Stimulated activated naive CD8-positive, alpha-beta T cell treated with anti-CD3 and anti-CD28 coated beads, Interleukin-15, amount 100 ng/mL, for 72 hours (primary cell): ENCODE results near the gene GAK.
"Not testable (repeated sequence)": the region's sequence is repeated elsewhere in the genome, so short reads cannot be mapped to it uniquely, and the experiment has no call there.

ENCODE experiments used
- ATAC-seq: fragments of 150-1000 bp; cut with Tn5 transposase; 2 replicates; pipeline ENCODE4 v1.10.0; 2021; ENCODE audit warnings: mild to moderate bottlenecking, moderate library complexity
- DNase-seq, 2 donors: peaks; one replicate each; pipeline ENCODE4 v3.0.0; 2021 to 2022
- H3K27ac Mint-ChIP-seq, 2 donors: one replicate each; pipeline ENCODE4 v1.8.0; 2022; ENCODE audit warnings: mild to moderate bottlenecking in 2 of 2, mixed read lengths in 2 of 2, moderate library complexity in 2 of 2
- H3K27me3 Mint-ChIP-seq: one replicate; pipeline ENCODE4 v1.8.0; 2022; ENCODE audit warnings: mixed read lengths
- H3K4me1 Mint-ChIP-seq: one replicate; pipeline ENCODE4 v1.8.0; 2022; ENCODE audit warnings: mild to moderate bottlenecking, mixed read lengths
- H3K4me3 Mint-ChIP-seq, 2 donors: one replicate each; pipeline ENCODE4 v1.8.0; 2022; ENCODE audit warnings: mild to moderate bottlenecking in 2 of 2, mixed read lengths in 2 of 2, moderate library complexity in 1 of 2
- H3K9me3 Mint-ChIP-seq, 2 donors: one replicate each; pipeline ENCODE4 v1.8.0; 2022; ENCODE audit warnings: mixed read lengths in 2 of 2

The GAK gene

GRCh38 chr4:926538-926937 is 5.6 kb downstream of the GAK start:
- peak overlapping the region in 1 of 2 donors; percentile 47 for H3K4me3 Mint-ChIP-seq
- no peak for DNase-seq
- H3K4me1 Mint-ChIP-seq: peaks cover 82% of the 10 kb centered on the region
- H3K9me3 Mint-ChIP-seq: no peaks in the 10 kb centered on the region
- H3K27me3 Mint-ChIP-seq: no peaks in the 10 kb centered on the region
- no peak overlapping the region for H3K27ac Mint-ChIP-seq
- ATAC-seq: no peak

DNA sequence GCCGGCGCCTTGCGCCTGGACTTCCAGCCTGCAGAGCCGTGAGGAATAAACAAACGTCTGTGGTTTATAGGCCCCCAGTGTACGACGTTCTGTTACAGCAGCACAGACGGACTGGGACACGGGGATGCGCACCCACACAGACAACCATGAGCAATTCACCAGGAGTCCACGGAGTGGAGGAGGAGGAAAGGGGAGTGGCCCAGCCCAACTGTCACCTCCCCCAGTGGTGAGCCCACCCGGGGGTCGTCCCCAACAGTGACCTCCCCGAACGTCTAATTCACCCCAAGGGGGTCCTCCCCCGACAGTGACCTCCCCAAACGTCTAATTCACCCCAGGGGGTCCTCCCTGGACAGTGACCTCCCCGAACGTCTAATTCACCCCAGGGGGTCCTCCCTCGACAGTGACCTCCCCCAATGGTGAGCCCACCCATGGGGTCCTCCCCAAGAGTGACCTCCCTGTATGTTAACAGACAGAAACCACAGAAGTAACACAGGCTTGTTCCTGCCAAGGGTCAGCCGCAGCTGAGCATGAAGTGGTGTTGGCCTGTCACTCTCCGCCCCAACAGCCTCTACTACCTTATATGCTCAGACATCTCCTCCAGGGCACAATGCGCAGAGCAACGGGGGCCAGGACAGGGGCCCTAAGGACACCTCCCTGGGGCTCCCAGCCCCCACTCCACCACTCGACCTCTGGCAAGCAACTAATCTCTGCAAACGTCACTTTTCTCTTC is 6.2 kb downstream of the GAK start:
- H3K27ac Mint-ChIP-seq: peak overlapping the region in 1 of 2 donors; percentile 68
- H3K4me3 Mint-ChIP-seq: peak overlapping the region; percentile 36 to 67
- no peak for ATAC-seq

GRCh38 chr4:925171-925570 is 6.9 kb downstream of the GAK start:
- DNase-seq: no peak
- peak overlapping the region; percentile 67 to 80 for H3K4me3 Mint-ChIP-seq
- H3K27ac Mint-ChIP-seq: peak overlapping the region in 1 of 2 donors; percentile 74
- H3K4me1 Mint-ChIP-seq: peaks cover 77% of the 10 kb centered on the region
- no peaks in the 10 kb centered on the region for H3K9me3 Mint-ChIP-seq
- H3K27me3 Mint-ChIP-seq: no peaks in the 10 kb centered on the region
- no peak for ATAC-seq

More for the DNA sequence above, 6.2 kb downstream of the GAK start:
- no peaks in the 10 kb centered on the region for H3K9me3 Mint-ChIP-seq
- peak in 1 of 2 donors; percentile 6 for DNase-seq
- peaks cover 82% of the 10 kb centered on the region for H3K4me1 Mint-ChIP-seq
- H3K27me3 Mint-ChIP-seq: no peaks in the 10 kb centered on the region

DNA sequence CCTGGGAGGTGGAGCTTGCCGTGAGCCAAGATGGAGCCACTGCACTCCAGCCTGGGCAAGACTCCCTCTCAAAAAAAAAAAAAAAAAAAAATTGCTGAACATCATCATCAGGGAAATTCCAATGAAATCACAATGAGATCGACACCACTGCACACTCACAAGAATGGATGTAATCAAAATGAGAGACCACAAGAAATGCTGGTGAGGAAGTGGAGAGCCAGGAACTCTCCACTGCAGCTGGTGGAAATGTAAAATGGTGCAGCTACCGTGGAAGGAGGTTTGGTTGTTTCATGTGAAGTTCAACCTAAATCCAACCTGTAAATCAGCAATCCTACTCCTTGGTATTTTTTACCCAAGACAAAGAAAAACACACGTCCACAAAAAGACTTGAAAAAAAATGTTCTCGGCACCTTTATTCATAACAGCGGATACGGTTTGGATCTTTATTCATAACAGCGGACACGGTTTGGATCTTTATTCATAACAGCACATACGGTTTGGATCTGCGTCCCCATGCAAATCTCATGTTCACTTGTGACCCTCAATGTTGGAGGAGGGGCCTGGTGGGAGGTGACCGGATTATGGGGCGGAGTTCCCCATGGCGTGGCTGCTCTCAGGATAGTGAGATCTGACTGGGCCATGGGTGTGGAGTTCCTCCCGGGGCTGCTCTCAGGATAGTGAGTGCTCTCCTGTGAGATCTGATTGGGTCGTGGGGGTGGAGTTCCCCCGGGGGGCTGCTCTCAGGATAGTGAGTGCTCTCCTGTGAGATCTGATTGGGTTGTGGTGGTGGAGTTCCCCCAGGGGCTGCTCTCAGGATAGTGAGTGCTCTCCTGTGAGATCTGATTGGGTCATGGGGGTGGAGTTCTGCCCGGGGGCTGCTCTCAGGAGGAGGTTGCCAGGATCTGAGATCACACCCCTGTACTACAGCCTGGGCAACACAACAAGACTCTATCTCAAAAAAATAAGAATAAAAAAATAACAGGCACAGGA is 7.7 kb downstream of the GAK start:
- H3K4me3 Mint-ChIP-seq: peak overlapping the region; percentile 67 to 80
- H3K9me3 Mint-ChIP-seq: peaks cover 0 to 3% of the 10 kb centered on the region in 2 donors
- peak; percentile 23 to 67 for DNase-seq
- H3K4me1 Mint-ChIP-seq: peaks cover 80% of the 10 kb centered on the region
- H3K27ac Mint-ChIP-seq: peak overlapping the region; percentile 74 to 92
- ATAC-seq: peak; percentile 85
- H3K27me3 Mint-ChIP-seq: no peaks in the 10 kb centered on the region

DNA sequence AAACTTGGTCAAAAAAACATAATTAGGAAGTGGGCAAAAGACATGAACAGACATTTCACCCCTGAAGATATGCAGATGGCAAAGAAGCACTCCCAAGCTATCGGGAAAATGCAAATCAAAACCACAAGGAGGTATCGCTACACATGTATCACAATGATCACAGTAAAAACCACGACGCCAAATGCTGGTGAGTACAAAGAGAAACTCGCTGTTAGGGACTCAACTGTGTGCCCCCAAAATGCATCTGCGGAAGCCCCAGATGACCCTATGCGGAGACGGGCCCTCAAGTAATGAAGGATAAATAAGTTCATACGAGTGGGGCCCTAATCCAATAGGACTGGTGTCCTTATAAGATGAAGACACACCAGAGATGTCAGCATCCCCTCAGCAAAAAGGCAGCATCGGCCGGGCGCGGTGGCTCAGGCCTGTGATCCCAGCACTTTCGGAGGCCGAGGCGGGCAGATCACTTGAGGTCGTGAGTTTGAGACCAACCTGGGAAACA is 10.2 kb downstream of the GAK start:
- no peaks in the 10 kb centered on the region for H3K27me3 Mint-ChIP-seq
- ATAC-seq: peak; percentile 61
- H3K4me1 Mint-ChIP-seq: peaks cover 78% of the 10 kb centered on the region
- DNase-seq: peak in 1 of 2 donors; percentile 46
- H3K9me3 Mint-ChIP-seq: peaks cover 13 to 17% of the 10 kb centered on the region in 2 donors
- H3K4me3 Mint-ChIP-seq: peak overlapping the region; percentile 56 to 65
- H3K27ac Mint-ChIP-seq: peak overlapping the region; percentile 4 to 59

- Mint-ChIP-seq H3K9me3 (peaks cover 13 to 17% of the 10 kb centered on the region in 2 donors), H3K4me1 (peaks cover 79% of the 10 kb centered on the region)
- H3K4me3 Mint-ChIP-seq, ATAC-seq, DNase-seq, H3K27me3 Mint-ChIP-seq, H3K27ac Mint-ChIP-seq: not testable (repeated sequence)
Measured at GRCh38 chr4:919004-919680, 13.0 kb downstream of the GAK start.

DNA sequence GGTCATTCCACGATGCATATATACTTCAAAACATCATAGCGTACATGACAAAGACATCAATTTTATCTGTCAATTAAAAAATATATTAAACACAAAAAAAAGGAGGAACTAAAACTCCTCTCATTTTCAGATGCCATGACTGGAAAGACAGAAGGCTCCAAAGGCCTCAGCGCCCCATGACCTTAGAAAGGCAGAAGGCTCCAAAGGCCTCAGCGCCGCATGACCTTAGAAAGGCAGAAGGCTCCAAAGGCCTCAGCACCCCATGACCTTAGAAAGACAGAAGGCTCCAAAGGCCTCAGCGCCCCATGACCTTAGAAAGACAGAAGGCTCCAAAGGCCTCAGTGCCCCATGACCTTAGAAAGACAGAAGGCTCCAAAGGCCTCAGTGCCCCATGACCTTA is 13.5 kb downstream of the GAK start:
- not testable (repeated sequence) for H3K27me3 Mint-ChIP-seq, DNase-seq, H3K27ac Mint-ChIP-seq, ATAC-seq, H3K4me3 Mint-ChIP-seq
- peaks cover 13 to 17% of the 10 kb centered on the region in 2 donors for H3K9me3 Mint-ChIP-seq
- peaks cover 74% of the 10 kb centered on the region for H3K4me1 Mint-ChIP-seq

DNA sequence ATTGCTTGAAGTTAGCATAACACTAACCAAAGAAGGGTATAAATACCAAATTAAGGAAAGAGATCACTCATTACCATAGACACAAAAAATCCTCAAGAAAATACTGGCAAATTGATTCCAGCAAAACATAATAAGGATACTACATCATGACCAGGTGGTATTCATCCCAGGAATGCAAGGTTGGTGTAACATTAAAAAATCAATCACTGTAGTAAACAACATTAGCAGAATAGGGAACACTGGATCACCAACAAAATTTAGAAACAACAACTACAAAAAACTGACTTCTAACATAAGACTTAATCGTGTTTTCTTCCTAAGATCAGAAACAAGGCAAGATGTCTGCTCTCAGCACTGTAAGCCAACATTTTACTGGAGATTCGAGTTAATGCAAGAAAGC is 14.1 kb downstream of the GAK start:
- no peaks in the 10 kb centered on the region for H3K27me3 Mint-ChIP-seq
- H3K4me3 Mint-ChIP-seq: no peak overlapping the region
- DNase-seq (no peak), ATAC-seq (no peak)
- peak overlapping the region in 1 of 2 donors; percentile 14 for H3K27ac Mint-ChIP-seq
- peaks cover 68% of the 10 kb centered on the region for H3K4me1 Mint-ChIP-seq
- peaks cover 13 to 17% of the 10 kb centered on the region in 2 donors for H3K9me3 Mint-ChIP-seq

- DNase-seq: no peak
- no peak overlapping the region for H3K4me3 Mint-ChIP-seq
Measured at GRCh38 chr4:917466-917865, 14.7 kb downstream of the GAK start.

GRCh38 chr4:915595-915994 is 16.5 kb downstream of the GAK start:
- no peaks in the 10 kb centered on the region for H3K27me3 Mint-ChIP-seq
- peaks cover 48% of the 10 kb centered on the region for H3K4me1 Mint-ChIP-seq
- DNase-seq (no peak), ATAC-seq (peak; percentile 59)
- peak overlapping the region; percentile 5 to 64 for H3K27ac Mint-ChIP-seq
- H3K9me3 Mint-ChIP-seq: peaks cover 13 to 17% of the 10 kb centered on the region in 2 donors
- peak overlapping the region; percentile 66 to 74 for H3K4me3 Mint-ChIP-seq

More at GRCh38 chr4:917466-917865, 14.7 kb downstream of the GAK start:
- peaks cover 63% of the 10 kb centered on the region for H3K4me1 Mint-ChIP-seq
- H3K27me3 Mint-ChIP-seq: no peaks in the 10 kb centered on the region
- ATAC-seq: no peak
- H3K9me3 Mint-ChIP-seq: peaks cover 13 to 17% of the 10 kb centered on the region in 2 donors
- no peak overlapping the region for H3K27ac Mint-ChIP-seq

DNA sequence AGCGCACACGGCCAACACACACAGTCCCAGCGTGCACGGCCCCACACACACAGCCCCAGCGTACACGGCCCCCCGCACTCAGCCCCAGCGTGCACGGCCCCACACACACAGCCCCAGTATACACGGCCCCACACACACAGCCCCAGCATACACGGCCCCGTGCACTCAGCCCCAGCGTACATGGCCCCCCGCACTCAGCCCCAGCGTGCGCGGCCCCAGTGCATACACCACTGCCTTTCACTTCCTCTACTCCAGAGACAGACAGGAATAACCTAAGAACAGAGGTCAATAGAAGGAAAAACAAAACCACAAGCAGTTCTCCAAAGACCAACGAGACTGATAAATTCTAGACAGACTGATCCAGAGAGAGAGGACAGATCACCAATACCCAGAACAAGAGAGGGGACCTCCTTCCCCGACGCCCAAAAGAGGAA is 17.1 kb downstream of the GAK start:
- no peak for DNase-seq
- Mint-ChIP-seq H3K9me3 (peaks cover 13 to 17% of the 10 kb centered on the region in 2 donors), H3K27ac (peak overlapping the region in 1 of 2 donors; percentile 65), H3K27me3 (no peaks in the 10 kb centered on the region), H3K4me3 (peak overlapping the region; percentile 66 to 74), H3K4me1 (peaks cover 44% of the 10 kb centered on the region)
- ATAC-seq: peak; percentile 73

GRCh38 chr4:914531-914930 is 17.6 kb downstream of the GAK start:
- ATAC-seq (peak; percentile 55), DNase-seq (no peak)
- no peaks in the 10 kb centered on the region for H3K27me3 Mint-ChIP-seq
- H3K9me3 Mint-ChIP-seq: peaks cover 13 to 15% of the 10 kb centered on the region in 2 donors
- H3K27ac Mint-ChIP-seq: no peak overlapping the region
- peaks cover 38% of the 10 kb centered on the region for H3K4me1 Mint-ChIP-seq
- H3K4me3 Mint-ChIP-seq: peak overlapping the region; percentile 66 to 74

- H3K27ac Mint-ChIP-seq: no peak overlapping the region
- no peaks in the 10 kb centered on the region for H3K27me3 Mint-ChIP-seq
- no peak for ATAC-seq
- H3K9me3 Mint-ChIP-seq: peaks cover 11% of the 10 kb centered on the region in 2 donors
- H3K4me3 Mint-ChIP-seq: no peak overlapping the region
- H3K4me1 Mint-ChIP-seq: peaks cover 36% of the 10 kb centered on the region
- no peak for DNase-seq
Measured at GRCh38 chr4:913280-913618, 18.9 kb downstream of the GAK start.

DNA sequence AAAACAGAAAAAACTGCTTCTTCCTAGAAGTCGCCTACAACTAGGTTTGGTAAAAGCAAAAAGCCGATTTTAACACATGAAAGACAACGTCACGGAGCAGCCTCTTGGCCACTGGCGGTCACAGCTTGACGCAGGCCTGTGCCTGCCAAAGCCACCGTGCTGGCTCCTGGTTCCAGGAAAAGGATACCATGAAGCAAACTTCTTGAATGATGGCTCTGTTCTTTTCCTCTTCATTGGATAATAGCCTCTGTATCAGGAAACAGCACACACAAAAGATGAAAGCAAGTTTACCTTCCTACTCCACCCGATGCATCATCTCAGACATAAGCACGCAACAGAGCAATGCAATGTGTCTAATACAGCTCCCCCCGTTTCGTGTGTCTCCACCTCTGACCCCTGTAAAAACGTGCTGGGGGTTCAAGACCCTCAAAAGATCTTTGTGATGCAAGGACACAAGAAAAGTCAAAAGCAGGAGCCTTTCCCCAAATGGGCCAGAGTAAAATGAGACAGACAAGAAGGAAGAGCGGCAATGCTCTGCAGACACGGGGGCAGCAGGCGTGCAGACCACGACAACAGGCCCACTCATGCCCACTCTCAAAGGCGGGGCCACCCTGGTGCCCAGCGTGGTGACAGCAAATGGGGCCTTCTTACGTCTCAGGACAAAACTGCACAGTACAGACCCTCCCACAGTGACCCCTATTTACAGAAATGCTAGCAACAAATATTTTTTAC is 19.4 kb downstream of the GAK start:
- no peak overlapping the region for H3K4me3 Mint-ChIP-seq
- no peaks in the 10 kb centered on the region for H3K27me3 Mint-ChIP-seq
- H3K9me3 Mint-ChIP-seq: peaks cover 5 to 7% of the 10 kb centered on the region in 2 donors
- ATAC-seq: no peak
- peaks cover 32% of the 10 kb centered on the region for H3K4me1 Mint-ChIP-seq
- no peak for DNase-seq
- H3K27ac Mint-ChIP-seq: peak overlapping the region in 1 of 2 donors; percentile 74
